ENCODE data around the gene PLA2G2F.
A peak's percentile ranks its signal among the peaks of the same experiment; 100 is the strongest.

PLA2G2F gene

DNA sequence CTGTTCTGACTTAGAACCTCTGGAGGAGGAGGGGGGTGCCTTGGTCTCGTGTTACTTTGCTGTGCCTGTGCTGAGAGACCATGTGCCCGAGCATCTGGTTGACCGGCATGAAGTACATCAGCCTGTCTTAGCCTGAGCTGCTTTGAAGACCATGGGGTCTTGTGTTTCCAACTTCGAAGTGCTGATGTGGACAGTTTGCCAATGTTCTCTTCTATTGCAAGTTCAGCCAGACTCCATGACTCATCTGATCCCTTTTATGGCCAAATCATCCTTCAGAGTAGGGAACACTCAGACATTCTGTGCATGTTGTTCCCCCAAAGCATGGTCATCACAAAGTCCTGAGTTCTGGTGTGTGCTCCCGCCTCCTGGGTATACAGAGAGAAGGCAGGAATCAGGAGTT lies 53.2 kb downstream of the PLA2G2F start:
- DNase-seq = no peak

DNA sequence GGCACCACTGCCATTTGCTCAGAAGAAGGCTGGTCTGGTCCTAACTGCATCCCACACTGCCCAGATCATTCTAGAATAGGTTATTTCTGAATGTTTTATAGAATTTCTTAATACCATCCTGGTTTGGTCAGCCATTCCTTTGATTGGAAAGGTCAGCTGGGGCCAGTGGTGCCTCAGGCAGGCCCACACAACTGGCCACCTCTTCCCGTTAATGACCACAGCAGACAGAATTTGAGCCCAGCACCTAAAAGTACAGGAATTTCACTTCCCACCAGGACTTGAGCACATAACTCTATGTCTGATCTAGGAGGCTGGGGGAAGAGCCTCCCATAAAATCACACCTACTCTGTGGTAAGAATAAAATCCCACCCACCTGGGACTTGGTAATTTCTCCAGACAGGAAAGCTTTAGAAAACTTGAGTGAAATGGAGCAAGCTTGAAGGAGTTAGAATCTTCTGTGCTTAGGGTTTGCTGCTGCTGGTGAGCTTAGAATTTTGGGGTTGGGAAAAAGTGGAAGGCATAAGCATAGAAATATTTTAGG lies 53.8 kb downstream of the PLA2G2F start:
- no peak for DNase-seq

DNA sequence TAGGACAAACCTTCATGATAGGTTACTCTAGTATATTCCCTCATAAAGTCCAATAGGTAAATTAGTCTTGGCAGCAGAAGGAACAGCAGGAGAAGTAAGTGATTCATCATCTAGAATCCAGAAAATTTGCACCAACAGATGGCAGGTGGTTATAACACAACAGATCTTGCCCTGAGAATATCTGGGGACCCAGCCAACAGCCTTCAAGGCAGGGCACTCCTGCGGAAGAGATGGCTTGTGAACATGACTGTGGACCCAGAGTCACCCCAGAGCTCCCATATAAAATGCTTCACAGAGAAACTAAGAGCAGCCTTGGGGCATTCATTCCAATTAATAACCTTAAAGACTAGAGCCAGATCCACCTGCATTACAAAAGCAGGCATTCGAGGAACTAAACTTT lies 55.1 kb downstream of the PLA2G2F start:
- peak; percentile 97 for DNase-seq

DNA sequence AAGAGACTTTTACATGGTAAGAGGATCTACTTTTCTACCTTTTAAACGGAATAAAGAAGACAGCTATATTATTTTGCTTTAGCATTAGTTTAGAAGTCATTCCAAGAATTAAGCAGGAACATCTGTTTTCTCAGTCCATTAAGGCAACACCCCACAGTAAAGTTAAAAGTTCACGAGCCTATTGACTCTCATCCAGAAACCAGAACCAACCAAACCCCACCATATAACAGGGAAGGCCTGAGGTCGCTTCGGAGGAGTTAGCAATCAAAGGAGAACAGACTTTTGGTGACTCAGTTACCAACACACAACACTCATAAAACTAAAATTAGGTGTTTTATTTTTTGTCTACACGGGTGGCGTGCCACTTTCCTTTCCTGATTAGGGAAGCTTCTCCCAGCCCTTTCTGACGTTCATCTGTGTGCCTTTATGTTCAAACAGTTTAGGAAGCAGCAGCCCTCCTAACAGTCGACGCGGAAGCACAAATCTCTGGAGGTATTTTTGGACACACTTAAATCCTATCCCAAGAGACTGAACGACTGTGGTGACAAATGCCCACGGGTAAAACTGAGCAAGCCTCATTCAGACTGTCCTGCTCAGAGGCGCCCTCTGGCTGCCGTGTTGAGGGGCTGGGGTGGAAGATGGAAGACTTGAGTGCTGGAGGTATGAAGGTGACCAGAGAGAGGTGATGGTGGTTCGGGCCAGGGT lies 55.8 kb downstream of the PLA2G2F start:
- peak; percentile 62 for DNase-seq

DNA sequence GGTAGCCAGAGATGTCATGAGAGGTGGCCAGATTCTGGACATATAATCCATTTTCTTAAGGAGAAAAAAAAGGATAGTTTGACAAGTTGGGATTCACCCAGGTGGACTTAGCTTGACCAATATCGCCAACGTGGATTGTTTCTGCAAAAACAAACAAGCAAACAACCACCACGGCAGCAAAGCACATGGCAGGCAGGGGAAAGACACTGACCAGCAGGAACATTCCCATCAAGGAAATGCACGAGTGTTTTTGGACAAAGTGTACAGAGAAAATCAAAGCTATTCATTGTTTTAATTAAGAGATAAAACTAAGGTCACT lies 56.3 kb downstream of the PLA2G2F start:
- DNase-seq = no peak

DNA sequence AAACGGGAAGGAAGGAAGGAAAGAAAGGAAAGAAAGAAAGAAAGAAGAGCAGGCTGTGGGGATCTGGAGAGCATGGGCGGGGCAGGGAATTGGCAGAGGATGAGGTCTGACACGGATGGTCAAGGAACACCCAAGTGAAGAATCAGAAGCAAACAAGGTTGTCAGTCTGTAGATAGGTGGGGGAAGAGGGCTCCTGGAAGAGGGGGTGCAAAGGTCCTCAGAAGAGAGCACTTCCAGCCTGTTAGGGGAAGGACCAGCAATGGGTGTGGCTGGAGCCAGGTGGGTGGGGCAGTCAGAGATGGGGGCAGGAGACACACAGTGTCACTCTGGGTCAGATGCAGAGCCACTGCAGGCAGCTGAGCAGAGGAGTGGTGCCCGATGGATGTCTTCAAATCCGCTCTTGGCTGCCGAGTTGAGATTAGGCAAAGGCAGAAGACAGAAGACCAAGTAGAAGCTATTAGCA lies 58.2 kb downstream of the PLA2G2F start:
- DNase-seq = no peak

DNA sequence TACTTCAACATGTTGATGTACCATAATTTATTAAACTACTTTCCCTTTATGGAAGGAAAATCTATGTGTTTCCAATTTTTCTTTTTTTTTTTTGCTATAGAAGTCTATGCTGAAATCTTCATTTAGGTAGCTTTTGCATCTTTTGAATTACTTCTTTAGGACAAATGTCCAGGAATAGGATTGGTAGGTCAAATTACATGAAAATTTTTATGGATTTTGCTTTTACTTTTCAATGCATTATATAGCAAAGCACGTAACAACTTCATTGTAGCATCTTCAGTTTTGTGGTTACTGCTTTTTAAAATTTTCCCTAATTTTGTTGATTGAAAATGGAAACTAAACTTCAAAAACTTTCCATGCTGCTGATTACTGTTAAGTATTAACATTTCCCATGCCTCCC lies 59.2 kb downstream of the PLA2G2F start:
- DNase-seq = no peak

DNA sequence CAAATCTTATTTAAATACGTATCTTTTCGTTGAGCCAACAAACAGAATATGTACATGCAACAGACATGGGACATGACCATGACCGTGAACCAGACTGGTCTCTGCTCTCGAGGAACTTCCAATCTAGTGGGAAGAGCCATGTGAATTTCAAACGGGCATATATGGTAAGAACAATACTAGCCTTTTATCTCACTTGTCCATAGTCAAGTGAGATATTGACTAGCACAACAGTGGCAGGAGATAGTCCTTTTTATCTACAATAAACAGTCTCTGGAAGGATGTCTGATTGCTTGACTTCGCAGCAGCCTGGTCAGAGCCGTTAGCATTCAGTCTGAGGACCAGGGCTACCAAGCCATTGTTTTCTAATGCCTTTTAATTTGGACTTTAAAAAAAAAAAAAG lies 59.8 kb downstream of the PLA2G2F start:
- DNase-seq = no peak

DNA sequence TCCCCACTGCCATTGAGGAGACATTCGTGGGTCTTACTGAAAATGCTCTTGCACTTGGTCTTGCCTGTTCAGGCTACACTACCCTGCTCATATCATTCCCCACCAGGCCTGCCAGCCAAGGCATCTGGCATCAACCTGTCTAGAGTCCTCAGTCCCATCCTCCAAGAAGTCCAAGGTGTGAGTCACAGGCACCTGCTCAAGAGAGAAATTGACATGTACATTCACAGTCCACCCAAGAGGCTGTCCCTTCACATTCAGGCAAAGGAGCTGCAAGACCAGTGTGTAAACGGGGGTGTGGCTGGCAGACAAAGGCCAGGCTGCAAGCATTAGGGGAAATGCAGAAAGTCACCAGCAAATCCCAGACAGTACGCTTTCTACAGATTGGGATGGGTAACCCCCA lies 60.3 kb downstream of the PLA2G2F start:
- DNase-seq = no peak

DNA sequence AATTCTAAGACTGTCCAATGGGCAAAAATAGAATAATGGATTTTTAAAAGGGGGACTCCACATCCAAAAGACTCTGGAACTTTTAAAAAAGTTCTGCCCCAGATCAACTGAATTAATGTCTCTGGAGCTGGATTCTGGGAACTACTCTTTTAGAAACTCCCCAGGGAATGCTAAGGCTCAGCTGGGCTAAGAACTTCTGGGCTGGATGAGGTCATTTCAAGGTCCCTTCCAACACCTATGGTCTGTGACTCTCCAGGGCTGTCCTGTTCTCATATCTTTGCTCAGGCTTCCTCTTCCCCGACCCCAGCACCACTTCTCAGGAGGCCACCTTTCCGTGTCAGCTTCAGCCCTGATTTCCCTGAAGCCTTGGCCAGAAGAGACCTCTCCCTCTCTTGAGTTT lies 60.7 kb downstream of the PLA2G2F start:
- DNase-seq = no peak

Data from DMS 273 treated with DMSO at 0.1 percent for 48 hours (cell line).